Measurements from ENCODE around the gene METTL6. TPM values are rescaled to one million over a fixed set of nuclear protein-coding genes. Genes with fewer than 3 reads are reported as not detected.

Gene METTL6, protein sequence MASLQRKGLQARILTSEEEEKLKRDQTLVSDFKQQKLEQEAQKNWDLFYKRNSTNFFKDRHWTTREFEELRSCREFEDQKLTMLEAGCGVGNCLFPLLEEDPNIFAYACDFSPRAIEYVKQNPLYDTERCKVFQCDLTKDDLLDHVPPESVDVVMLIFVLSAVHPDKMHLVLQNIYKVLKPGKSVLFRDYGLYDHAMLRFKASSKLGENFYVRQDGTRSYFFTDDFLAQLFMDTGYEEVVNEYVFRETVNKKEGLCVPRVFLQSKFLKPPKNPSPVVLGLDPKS
- 18.5 and 18.9 TPM in 2 replicates for total RNA-seq (2022)
- percentile 63 among the genes with signal in this experiment for Bru-seq, nascent RNA
- BruChase-seq, experiment 1, labeled RNA remaining after a 2-hour chase, result percentile 70 among the genes with signal in this experiment
- percentile 72 among the genes with signal in this experiment for BruChase-seq, experiment 2, labeled RNA remaining after a 6-hour chase
- long read RNA-seq, transcript METTL6-202 (6 exons, 1,335 nt), result major isoform, 6 of 31 reads
- long read RNA-seq, partial matches to known transcripts, result 2 of 31 reads
- long read RNA-seq, other reads (novel, unspliced or antisense), result 23 of 31 reads

- Histone ChIP-seq H3K9me3 (no peaks in the 10 kb centered on the region), H3K4me1 (no peaks in the 10 kb centered on the region), H3K27me3 (replicated peaks; ENCODE audit: control insufficient read depth, insufficient read depth, low read length) (no peaks in the 10 kb centered on the region), H3K4me3 (ENCODE audit: low read depth, low read length) (peak within 1 kb of the TSS; percentile 93), H3K36me3 (ENCODE audit: control insufficient read depth, insufficient read depth, low read length) (no peaks in the 10 kb centered on the region)
- Mint-ChIP-seq H3K36me3 (ENCODE audit: insufficient read depth, unreplicated experiment) (peaks cover 23% of the 10 kb centered on the region), H3K27ac (ENCODE audit: unreplicated experiment) (peak within 1 kb of the TSS; percentile 92), H3K4me3 (ENCODE audit: unreplicated experiment) (peak within 1 kb of the TSS; percentile 94), H3K4me1 (ENCODE audit: low read depth, unreplicated experiment) (no peaks in the 10 kb centered on the region), H3K9me3 (ENCODE audit: unreplicated experiment) (no peaks in the 10 kb centered on the region), H3K27me3 (ENCODE audit: insufficient read depth, unreplicated experiment) (no peaks in the 10 kb centered on the region)
- intact Hi-C loops (cut with micrococcal nuclease; ENCODE audit: unreplicated experiment), result no loop called here
- POLR2A ChIA-PET, result no interaction called here
- no TSS peak for BruUV-seq (replicated peaks)
- CTCF ChIA-PET, result no interaction called here
- peak; percentile 78 to 79 for DNase-seq
- TF ChIP-seq, protein P1, sequence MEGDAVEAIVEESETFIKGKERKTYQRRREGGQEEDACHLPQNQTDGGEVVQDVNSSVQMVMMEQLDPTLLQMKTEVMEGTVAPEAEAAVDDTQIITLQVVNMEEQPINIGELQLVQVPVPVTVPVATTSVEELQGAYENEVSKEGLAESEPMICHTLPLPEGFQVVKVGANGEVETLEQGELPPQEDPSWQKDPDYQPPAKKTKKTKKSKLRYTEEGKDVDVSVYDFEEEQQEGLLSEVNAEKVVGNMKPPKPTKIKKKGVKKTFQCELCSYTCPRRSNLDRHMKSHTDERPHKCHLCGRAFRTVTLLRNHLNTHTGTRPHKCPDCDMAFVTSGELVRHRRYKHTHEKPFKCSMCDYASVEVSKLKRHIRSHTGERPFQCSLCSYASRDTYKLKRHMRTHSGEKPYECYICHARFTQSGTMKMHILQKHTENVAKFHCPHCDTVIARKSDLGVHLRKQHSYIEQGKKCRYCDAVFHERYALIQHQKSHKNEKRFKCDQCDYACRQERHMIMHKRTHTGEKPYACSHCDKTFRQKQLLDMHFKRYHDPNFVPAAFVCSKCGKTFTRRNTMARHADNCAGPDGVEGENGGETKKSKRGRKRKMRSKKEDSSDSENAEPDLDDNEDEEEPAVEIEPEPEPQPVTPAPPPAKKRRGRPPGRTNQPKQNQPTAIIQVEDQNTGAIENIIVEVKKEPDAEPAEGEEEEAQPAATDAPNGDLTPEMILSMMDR (IDR thresholded peaks at IDR 0.05; ENCODE audit: insufficient read depth in 1 of 2, low read depth in 1 of 2, low read length in 1 of 2, severe bottlenecking in 1 of 2, unreplicated experiment in 1 of 2), result no peak
Observed at GRCh38 chr3:15427182-15427880, at the start of gene METTL6, which contains the start of gene EAF1. METTL6 (minus strand) TSS chr3:15427544; CDS start chr3:15426511, 1,033 bp downstream. EAF1 (plus strand) TSS chr3:15427598; CDS start chr3:15427780, 182 bp downstream.

GRCh38 chr3:15476378-15476777, 49.0 kb upstream of the METTL6 start:
- DNase-seq, result no peak
- no peak overlapping the region for H3K27ac Mint-ChIP-seq (ENCODE audit: unreplicated experiment)
- BruUV-seq (replicated peaks), result no TSS peak
- Histone ChIP-seq H3K36me3 (ENCODE audit: control insufficient read depth, insufficient read depth, low read length) (no peaks in the 10 kb centered on the region), H3K4me1 (no peaks in the 10 kb centered on the region), H3K27me3 (replicated peaks; ENCODE audit: control insufficient read depth, insufficient read depth, low read length) (no peaks in the 10 kb centered on the region), H3K9me3 (no peaks in the 10 kb centered on the region), H3K4me3 (ENCODE audit: low read depth, low read length) (no peak overlapping the region)
- intact Hi-C loops (cut with micrococcal nuclease; ENCODE audit: unreplicated experiment), result no loop called here
- H3K4me3 Mint-ChIP-seq (ENCODE audit: unreplicated experiment), result no peak overlapping the region
- H3K9me3 Mint-ChIP-seq (ENCODE audit: unreplicated experiment), result no peaks in the 10 kb centered on the region
- H3K4me1 Mint-ChIP-seq (ENCODE audit: low read depth, unreplicated experiment), result no peaks in the 10 kb centered on the region
- peaks cover 4% of the 10 kb centered on the region for H3K27me3 Mint-ChIP-seq (ENCODE audit: insufficient read depth, unreplicated experiment)
- no peaks in the 10 kb centered on the region for H3K36me3 Mint-ChIP-seq (ENCODE audit: insufficient read depth, unreplicated experiment)
- ChIA-PET CTCF (no interaction called here), POLR2A (no interaction called here)
- TF ChIP-seq, protein P1 (IDR thresholded peaks at IDR 0.05; ENCODE audit: insufficient read depth in 1 of 2, low read depth in 1 of 2, low read length in 1 of 2, severe bottlenecking in 1 of 2, unreplicated experiment in 1 of 2), result no peak

DNA sequence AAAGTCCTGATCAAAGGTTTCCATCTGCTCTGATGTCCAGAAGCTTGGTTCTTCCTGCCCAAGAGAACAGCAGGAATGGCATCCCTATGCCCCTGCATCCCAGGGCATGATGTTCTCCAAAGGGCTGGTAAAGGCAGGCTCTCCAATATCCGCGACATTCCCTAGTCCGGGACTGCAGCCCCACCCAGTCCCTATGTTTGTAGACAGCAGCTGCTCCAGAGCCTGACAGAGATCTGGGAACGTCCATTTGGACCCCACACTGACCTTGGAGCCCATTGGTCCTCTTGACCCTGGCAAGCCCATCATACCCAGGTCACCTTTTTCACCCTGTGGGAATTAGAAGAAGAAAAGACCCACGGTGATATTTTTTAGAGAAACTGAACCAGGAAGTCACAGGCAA, 47.8 kb upstream of the METTL6 start:
- no TSS peak for BruUV-seq (replicated peaks)

More for the DNA sequence above, 47.8 kb upstream of the METTL6 start:
- no peaks in the 10 kb centered on the region for H3K36me3 Mint-ChIP-seq (ENCODE audit: insufficient read depth, unreplicated experiment)
- CTCF ChIA-PET, result no interaction called here
- no peak overlapping the region for H3K27ac Mint-ChIP-seq (ENCODE audit: unreplicated experiment)
- H3K4me3 ChIP-seq (ENCODE audit: low read depth, low read length), result no peak overlapping the region
- POLR2A ChIA-PET, result no interaction called here
- no peak overlapping the region for H3K4me3 Mint-ChIP-seq (ENCODE audit: unreplicated experiment)
- H3K27me3 ChIP-seq (replicated peaks; ENCODE audit: control insufficient read depth, insufficient read depth, low read length), result no peaks in the 10 kb centered on the region
- no peaks in the 10 kb centered on the region for H3K4me1 ChIP-seq
- TF ChIP-seq, protein P1 (IDR thresholded peaks at IDR 0.05; ENCODE audit: insufficient read depth in 1 of 2, low read depth in 1 of 2, low read length in 1 of 2, severe bottlenecking in 1 of 2, unreplicated experiment in 1 of 2), result no peak
- H3K9me3 ChIP-seq, result no peaks in the 10 kb centered on the region
- no peaks in the 10 kb centered on the region for H3K36me3 ChIP-seq (ENCODE audit: control insufficient read depth, insufficient read depth, low read length)
- no peak for DNase-seq
- H3K27me3 Mint-ChIP-seq (ENCODE audit: insufficient read depth, unreplicated experiment), result peaks cover 9% of the 10 kb centered on the region
- intact Hi-C loops (cut with micrococcal nuclease; ENCODE audit: unreplicated experiment), result no loop called here
- no peaks in the 10 kb centered on the region for H3K9me3 Mint-ChIP-seq (ENCODE audit: unreplicated experiment)
- H3K4me1 Mint-ChIP-seq (ENCODE audit: low read depth, unreplicated experiment), result no peaks in the 10 kb centered on the region
